ENCODE results near the gene CPNE1.
A peak's percentile ranks its signal among the peaks of the same experiment; 100 is the strongest.
"Not testable (repeated sequence)": the region's sequence is repeated elsewhere in the genome, so short reads cannot be mapped to it uniquely, and the experiment has no call there.

CPNE1 gene

GRCh38 chr20:35697696-35698297 is 33.1 kb upstream of the CPNE1 start:
- no peak for DNase-seq

GRCh38 chr20:35695978-35696377 is 31.3 kb upstream of the CPNE1 start:
- no peak for DNase-seq

- DNase-seq, result no peak
Observed at GRCh38 chr20:35695245-35695749, 30.6 kb upstream of the CPNE1 start.

- no peak for DNase-seq
Observed at GRCh38 chr20:35690265-35690664, 25.6 kb upstream of the CPNE1 start.

- DNase-seq, result not testable (repeated sequence)
Observed at GRCh38 chr20:35686872-35687271, 22.2 kb upstream of the CPNE1 start.

GRCh38 chr20:35685368-35685767 is 20.7 kb upstream of the CPNE1 start:
- not testable (repeated sequence) for DNase-seq

- DNase-seq, result no peak
Observed at GRCh38 chr20:35681960-35682359, 17.3 kb upstream of the CPNE1 start.

- DNase-seq, result peak; percentile 45 to 63 (median 61)
Observed at GRCh38 chr20:35680452-35681183, 15.9 kb upstream of the CPNE1 start.

GRCh38 chr20:35674921-35675320 is 10.2 kb upstream of the CPNE1 start:
- no peak for DNase-seq

GRCh38 chr20:35673884-35674283 is 9.2 kb upstream of the CPNE1 start:
- DNase-seq, result no peak

GRCh38 chr20:35669681-35670080 is 5.0 kb upstream of the CPNE1 start:
- DNase-seq, result no peak

- DNase-seq, result no peak
Observed at GRCh38 chr20:35669221-35669620, 4.5 kb upstream of the CPNE1 start.

- DNase-seq, result no peak
Observed at GRCh38 chr20:35665949-35666288, 1.2 kb upstream of the CPNE1 start.

- DNase-seq, result peak; percentile 51 to 64 (median 53)
Observed at GRCh38 chr20:35663516-35664465, 909 bp downstream of the CPNE1 start.

- no peak for DNase-seq
Observed at GRCh38 chr20:35662551-35662950, 2.1 kb downstream of the CPNE1 start.

GRCh38 chr20:35661908-35662307 is 2.8 kb downstream of the CPNE1 start:
- DNase-seq, result no peak

GRCh38 chr20:35661053-35661452 is 3.6 kb downstream of the CPNE1 start:
- no peak for DNase-seq

GRCh38 chr20:35660122-35660937 is 4.4 kb downstream of the CPNE1 start:
- no peak for DNase-seq

GRCh38 chr20:35657271-35657670 is 7.4 kb downstream of the CPNE1 start:
- DNase-seq, result no peak

GRCh38 chr20:35654415-35654814 is 10.3 kb downstream of the CPNE1 start:
- DNase-seq, result no peak

GRCh38 chr20:35653893-35654292 is 10.8 kb downstream of the CPNE1 start:
- DNase-seq, result no peak

- no peak for DNase-seq
Observed at GRCh38 chr20:35653430-35653734, 11.3 kb downstream of the CPNE1 start.
